HL-60/S4 (cell line): Measurements from ENCODE around the gene PCSK6.

Experiments
- in situ Hi-C: fragments of 300-500 bp; cut with MboI; formaldehyde crosslinking; loops from 2 replicates; pipeline ENCODE4 v1.14.3; 2022; ENCODE audit warnings: low sequenced_read_pairs

The PCSK6 gene

DNA sequence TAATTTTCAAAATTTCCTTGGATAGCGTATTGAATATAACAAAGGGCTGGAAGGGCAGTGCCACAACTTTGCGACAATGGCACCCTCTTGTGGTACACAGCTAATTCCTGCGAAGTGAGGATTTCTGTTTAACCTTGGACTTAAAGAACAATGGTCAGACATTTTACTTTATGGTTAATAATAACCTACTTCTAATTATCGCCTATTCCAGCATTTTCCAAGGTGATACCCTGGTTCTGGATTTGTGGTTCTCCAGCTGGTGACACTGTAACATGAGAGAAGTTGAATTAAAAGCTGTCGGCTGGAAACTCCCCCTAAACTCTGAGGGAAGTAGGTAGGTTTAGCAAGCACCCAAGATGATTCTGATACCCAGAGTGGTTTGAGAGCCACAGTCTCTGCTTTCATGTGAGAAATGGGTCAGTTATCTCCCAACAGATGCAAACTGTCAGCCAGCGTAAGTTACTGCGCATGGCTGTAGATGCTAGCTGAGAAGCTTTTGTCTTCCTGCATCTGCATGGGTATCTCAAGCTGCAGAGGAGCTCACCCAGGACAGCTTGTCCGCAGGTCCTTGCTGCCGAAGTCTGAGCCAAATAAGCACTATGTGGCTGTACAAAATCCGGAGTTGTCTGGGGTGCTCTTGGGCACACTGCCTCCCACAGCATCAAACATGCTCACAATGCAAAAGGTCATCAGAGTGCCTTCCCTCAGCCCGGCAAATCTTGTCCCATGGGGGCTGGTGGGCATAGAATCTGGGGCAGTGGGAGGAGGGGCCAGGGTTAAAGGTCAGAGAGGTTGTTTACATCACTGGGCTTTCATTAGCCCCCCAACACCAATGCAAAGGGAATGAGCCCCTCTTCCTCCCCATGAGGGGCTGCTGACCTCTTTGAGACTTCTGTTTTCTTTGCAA is 231.0 kb downstream of the PCSK6 start:
- in situ Hi-C loops, result loop anchor here (5.0 to 25.0 kb wide), 5 partner anchors 164 to 921 kb away; partner anchors contain the start of genes ADAMTS17 and LRRK1

DNA sequence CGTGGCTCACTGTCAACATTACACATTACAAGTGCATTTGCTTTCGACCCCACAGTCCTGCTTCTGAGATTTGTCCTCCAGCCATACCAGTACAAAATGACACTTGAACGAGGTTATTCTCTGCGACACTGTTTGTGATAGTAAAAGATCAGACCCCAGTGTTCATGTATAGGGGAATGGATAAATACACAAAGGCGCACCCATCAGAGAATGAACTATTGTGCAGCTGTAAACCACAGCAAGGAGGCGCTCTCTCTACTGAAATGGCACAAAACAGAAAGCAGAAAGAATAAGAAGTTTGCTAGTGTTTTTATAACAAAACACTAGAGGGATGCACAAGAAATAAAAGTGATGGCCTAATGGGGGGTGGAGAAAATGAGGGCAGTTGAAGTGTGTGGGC is 232.8 kb downstream of the PCSK6 start:
- in situ Hi-C loops, result loop anchor here (5.0 to 25.0 kb wide), 5 partner anchors 162 to 919 kb away; partner anchors contain the start of genes ADAMTS17 and LRRK1

DNA sequence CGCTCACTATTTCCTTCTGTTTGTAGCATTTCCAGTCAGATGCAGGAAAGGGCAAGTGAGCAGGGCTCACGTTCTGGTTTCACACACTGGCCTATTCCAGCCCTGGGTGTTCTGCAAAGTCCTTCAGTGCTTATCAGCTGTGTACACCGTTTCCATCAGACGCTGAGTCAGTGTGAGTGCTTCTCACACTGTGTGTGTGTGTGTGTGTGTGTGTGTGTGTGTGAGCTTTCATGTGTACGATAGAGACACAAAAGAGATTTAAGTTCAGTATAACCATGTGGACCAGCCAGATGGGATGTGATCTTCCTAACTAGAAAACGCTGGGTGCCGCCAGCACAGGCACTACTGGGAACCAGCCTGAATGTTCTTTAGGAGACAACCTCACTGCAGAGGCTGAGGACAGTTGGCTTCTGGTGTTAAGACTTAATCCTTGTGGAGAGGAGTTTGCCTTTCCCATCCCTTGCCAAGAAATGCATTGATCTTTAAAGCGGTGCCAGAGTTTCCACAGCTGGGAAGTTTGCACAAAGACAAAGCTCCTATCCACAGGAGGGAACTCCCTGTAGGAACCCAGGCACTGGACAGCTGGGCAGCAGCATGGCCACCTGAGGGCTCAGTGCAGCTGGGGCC is 233.8 kb downstream of the PCSK6 start:
- in situ Hi-C loops, result loop anchor here (5.0 to 25.0 kb wide), 5 partner anchors 161 to 918 kb away; partner anchors contain the start of genes ADAMTS17 and LRRK1

DNA sequence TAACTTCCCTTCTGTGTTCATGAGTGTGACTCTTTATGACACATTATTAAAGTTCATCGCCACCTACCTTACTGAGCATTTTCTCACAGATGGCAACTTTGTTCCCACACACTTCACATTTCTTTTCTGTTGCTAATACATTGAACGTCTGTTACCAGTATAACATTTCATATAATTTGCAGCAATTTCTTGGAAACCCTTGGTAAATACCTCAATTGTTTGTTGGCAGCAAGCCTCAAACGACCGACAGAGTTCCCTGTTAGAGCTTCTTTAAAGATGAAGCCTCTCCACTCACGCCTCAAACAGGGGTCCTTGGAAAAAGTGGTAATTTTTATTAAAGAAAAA is 234.5 kb downstream of the PCSK6 start:
- in situ Hi-C loops, result loop anchor here (5.0 to 25.0 kb wide), 5 partner anchors 160 to 918 kb away; partner anchors contain the start of genes ADAMTS17 and LRRK1

DNA sequence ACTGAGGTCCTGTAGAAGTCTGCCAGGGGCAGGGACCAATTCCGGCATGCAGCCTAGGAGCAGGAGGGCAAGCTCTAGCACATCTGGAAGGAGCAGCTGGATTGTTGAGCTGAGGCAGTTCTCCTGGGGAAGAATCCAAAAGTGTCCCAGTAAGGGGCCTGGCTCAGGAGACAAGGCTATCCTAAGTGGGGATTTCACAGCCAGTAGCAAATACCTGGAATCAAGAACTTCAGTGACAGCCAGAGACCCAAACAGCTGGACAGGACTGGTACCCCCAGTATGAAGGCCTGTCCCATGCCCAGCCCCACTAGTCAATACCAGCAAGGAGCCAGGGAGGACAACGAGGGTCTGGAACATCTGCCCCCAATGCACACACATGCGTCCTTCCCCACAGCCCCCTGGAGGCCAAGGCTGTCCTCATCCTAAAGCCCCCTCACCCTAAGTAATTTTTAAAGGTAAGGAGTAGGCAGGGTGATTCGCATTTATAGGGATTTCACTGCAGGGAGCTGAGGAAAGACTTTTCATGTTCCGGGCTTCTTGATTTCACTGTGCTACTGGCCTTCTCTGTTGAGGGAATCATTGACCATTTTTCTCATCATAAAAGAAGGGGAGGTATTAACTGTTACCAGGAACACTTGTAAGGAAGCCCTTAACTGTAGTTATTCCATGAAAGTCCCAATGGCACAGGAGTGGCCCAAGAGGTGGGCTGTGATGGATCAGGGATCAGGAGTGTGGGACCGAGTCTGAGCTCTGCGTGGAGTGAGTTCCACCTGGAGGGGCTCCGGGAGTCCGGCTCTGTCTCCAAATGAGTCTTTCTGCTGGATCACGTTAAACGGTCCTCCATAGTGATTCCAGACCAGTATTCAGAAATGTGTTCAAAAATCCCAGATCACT is 235.1 kb downstream of the PCSK6 start:
- in situ Hi-C loops, result loop anchor here (5.0 to 25.0 kb wide), 5 partner anchors 160 to 917 kb away; partner anchors contain the start of genes ADAMTS17 and LRRK1
